HEK293 (cell line): ENCODE data around the gene SNTB2.
A peak's percentile ranks its signal among the peaks of the same experiment; 100 is the strongest.
"Not testable (repeated sequence)": the region's sequence is repeated elsewhere in the genome, so short reads cannot be mapped to it uniquely, and the experiment has no call there.

Source experiments
- CTCF ChIA-PET: fragments of 350-600 bp; formaldehyde crosslinking; extraction: SDS; loops from one replicate; lab custom pipeline; 2021; ENCODE audit warnings: antibody characterized with exemption; lab: Yijun Ruan, JAX
- POLR2A ChIA-PET: fragments of 300-600 bp; formaldehyde crosslinking; extraction: SDS; loops from one replicate; lab custom pipeline; 2020; ENCODE audit warnings: antibody characterized with exemption, inconsistent platforms; lab: Yijun Ruan, JAX
- H3K27ac ChIP-seq: fragments of 200-500 bp; sonication (Bioruptor generic); 2 replicates; pipeline ENCODE4 v1.5.1; 2014; ENCODE audit warnings: low read depth, low read length, control low read depth, inconsistent platforms; ENCODE audit errors: extremely low read depth
- H3K36me3 ChIP-seq, 2 experiments: fragments of 200-500 bp in 1 of 2; sonication (Bioruptor generic) in 1 of 2; 1 replicate in 1 of 2; 2 replicates in 1 of 2; pipeline ENCODE4 v1.5.1; 2014 to 2017; ENCODE audit warnings: inconsistent platforms in 2 of 2, low read length in 2 of 2; ENCODE audit not compliant: control insufficient read depth in 2 of 2, insufficient read depth in 1 of 2
- H3K4me1 ChIP-seq: fragments of 200-500 bp; sonication (Bioruptor generic); 2 replicates; pipeline ENCODE4 v1.5.1; 2014; ENCODE audit warnings: mild to moderate bottlenecking, low read length, inconsistent platforms; ENCODE audit not compliant: control insufficient read depth, insufficient read depth
- H3K4me3 ChIP-seq: 2 replicates; pipeline ENCODE4 v1.5.1; 2011; ENCODE audit warnings: low read depth, mild to moderate bottlenecking, control low read depth, low read length, moderate library complexity
- H3K9me3 ChIP-seq: fragments of 200-500 bp; sonication (Bioruptor generic); 2 replicates; pipeline ENCODE4 v1.5.1; 2014; ENCODE audit warnings: low read depth, low read length, inconsistent platforms; ENCODE audit not compliant: control insufficient read depth, insufficient read depth
- GFI1B ChIP-seq: fragments of 450-650 bp; formaldehyde crosslinking; IDR thresholded peaks from 2 replicates; pipeline ENCODE4 v1.5.1; 2016; ENCODE audit warnings: missing biosample characterization, missing genetic modification characterization
- GLI2 ChIP-seq: fragments of 450-650 bp; formaldehyde crosslinking; IDR thresholded peaks from 2 replicates; pipeline ENCODE4; 2017; ENCODE audit warnings: missing biosample characterization, missing genetic modification characterization, low read depth, borderline replicate concordance
- KLF1 ChIP-seq: fragments of 450-650 bp; formaldehyde crosslinking; IDR thresholded peaks from 2 replicates; pipeline ENCODE4 v1.5.1; 2016; ENCODE audit warnings: missing biosample characterization, missing genetic modification characterization
- PATZ1 ChIP-seq: fragments of 450-650 bp; formaldehyde crosslinking; IDR thresholded peaks from 2 replicates; pipeline ENCODE4 v1.5.1; 2016; ENCODE audit warnings: missing biosample characterization, missing genetic modification characterization
- SCRT1 ChIP-seq: fragments of 450-650 bp; formaldehyde crosslinking; IDR thresholded peaks from 2 replicates; pipeline ENCODE4 v1.5.1; 2016; ENCODE audit warnings: missing biosample characterization, missing genetic modification characterization, borderline replicate concordance
- SP2 ChIP-seq: fragments of 450-650 bp; formaldehyde crosslinking; IDR thresholded peaks from 2 replicates; pipeline ENCODE4 v1.5.1; 2016; ENCODE audit warnings: missing biosample characterization, missing genetic modification characterization
- TRIM28 ChIP-seq: IDR thresholded peaks from 2 replicates; pipeline ENCODE4 v1.6.1; 2011; ENCODE audit warnings: low read length, control low read depth, borderline replicate concordance
- TSHZ1 ChIP-seq: fragments of 450-650 bp; formaldehyde crosslinking; IDR thresholded peaks from 2 replicates; pipeline ENCODE4 v1.5.1; 2016; ENCODE audit warnings: missing biosample characterization, missing genetic modification characterization, borderline replicate concordance
- ZFP37 ChIP-seq: fragments of 450-650 bp; formaldehyde crosslinking; IDR thresholded peaks from 2 replicates; pipeline ENCODE4 v1.5.1; 2016; ENCODE audit warnings: missing biosample characterization, missing genetic modification characterization
- ZNF112 ChIP-seq: fragments of 450-650 bp; formaldehyde crosslinking; IDR thresholded peaks from 2 replicates; pipeline ENCODE4 v1.5.0; 2017; ENCODE audit warnings: missing biosample characterization, missing genetic modification characterization
- ZNF121 ChIP-seq: fragments of 450-650 bp; formaldehyde crosslinking; IDR thresholded peaks from 2 replicates; pipeline ENCODE4 v1.5.1; 2016; ENCODE audit warnings: missing biosample characterization, missing genetic modification characterization
- ZNF138 ChIP-seq: fragments of 450-650 bp; formaldehyde crosslinking; IDR thresholded peaks from 2 replicates; pipeline ENCODE4 v1.5.1; 2016; ENCODE audit warnings: missing biosample characterization, missing genetic modification characterization, borderline replicate concordance
- ZNF19 ChIP-seq: fragments of 450-650 bp; formaldehyde crosslinking; IDR thresholded peaks from 2 replicates; pipeline ENCODE4; 2016; ENCODE audit warnings: missing biosample characterization, missing genetic modification characterization, low read depth
- ZNF341 ChIP-seq: fragments of 450-650 bp; formaldehyde crosslinking; IDR thresholded peaks from 2 replicates; pipeline ENCODE4; 2016; ENCODE audit warnings: low read depth, missing biosample characterization, missing genetic modification characterization
- ZNF394 ChIP-seq: fragments of 450-650 bp; formaldehyde crosslinking; IDR thresholded peaks from 2 replicates; pipeline ENCODE4 v1.5.1; 2016; ENCODE audit warnings: missing biosample characterization, missing genetic modification characterization, mild to moderate bottlenecking, moderate library complexity, borderline replicate concordance
- ZNF433 ChIP-seq: fragments of 450-650 bp; formaldehyde crosslinking; IDR thresholded peaks from 2 replicates; pipeline ENCODE4 v1.5.1; 2016; ENCODE audit warnings: missing biosample characterization, missing genetic modification characterization, low read depth
- ZNF560 ChIP-seq: fragments of 450-650 bp; formaldehyde crosslinking; IDR thresholded peaks from 2 replicates; pipeline ENCODE4 v1.5.1; 2017; ENCODE audit warnings: missing biosample characterization, missing genetic modification characterization, borderline replicate concordance
- ZNF600 ChIP-seq: fragments of 450-650 bp; formaldehyde crosslinking; IDR thresholded peaks from 2 replicates; pipeline ENCODE4 v1.5.1; 2016; ENCODE audit warnings: missing biosample characterization, missing genetic modification characterization
- ZNF610 ChIP-seq: fragments of 450-650 bp; formaldehyde crosslinking; IDR thresholded peaks from 2 replicates; pipeline ENCODE4 v1.5.1; 2016; ENCODE audit warnings: missing biosample characterization, missing genetic modification characterization, borderline replicate concordance
- ZNF623 ChIP-seq: fragments of 450-650 bp; formaldehyde crosslinking; IDR thresholded peaks from 2 replicates; pipeline ENCODE4 v1.5.1; 2016; ENCODE audit warnings: missing biosample characterization, missing genetic modification characterization
- ZNF654 ChIP-seq: fragments of 450-650 bp; formaldehyde crosslinking; IDR thresholded peaks from 2 replicates; pipeline ENCODE4 v1.5.1; 2016; ENCODE audit warnings: low read depth, missing biosample characterization, missing genetic modification characterization
- ZNF658 ChIP-seq: fragments of 450-650 bp; formaldehyde crosslinking; IDR thresholded peaks from 2 replicates; pipeline ENCODE4; 2016; ENCODE audit warnings: missing biosample characterization, missing genetic modification characterization
- ZNF664 ChIP-seq: fragments of 450-650 bp; formaldehyde crosslinking; IDR thresholded peaks from 2 replicates; pipeline ENCODE4 v1.5.1; 2016; ENCODE audit warnings: missing biosample characterization, missing genetic modification characterization
- ZNF768 ChIP-seq: fragments of 450-650 bp; formaldehyde crosslinking; IDR thresholded peaks from 2 replicates; pipeline ENCODE4 v1.5.1; 2018; ENCODE audit warnings: missing biosample characterization, mild to moderate bottlenecking, missing genetic modification characterization
- ZXDB ChIP-seq: fragments of 450-650 bp; formaldehyde crosslinking; IDR thresholded peaks from 2 replicates; pipeline ENCODE4 v1.5.1; 2016; ENCODE audit warnings: missing biosample characterization, missing genetic modification characterization
- TF ChIP-seq, protein P1 (sequence below): fragments of 450-650 bp; formaldehyde crosslinking; IDR thresholded peaks from 2 replicates; pipeline ENCODE4 v1.5.1; 2016; ENCODE audit warnings: missing biosample characterization, missing genetic modification characterization

The SNTB2 gene

DNA sequence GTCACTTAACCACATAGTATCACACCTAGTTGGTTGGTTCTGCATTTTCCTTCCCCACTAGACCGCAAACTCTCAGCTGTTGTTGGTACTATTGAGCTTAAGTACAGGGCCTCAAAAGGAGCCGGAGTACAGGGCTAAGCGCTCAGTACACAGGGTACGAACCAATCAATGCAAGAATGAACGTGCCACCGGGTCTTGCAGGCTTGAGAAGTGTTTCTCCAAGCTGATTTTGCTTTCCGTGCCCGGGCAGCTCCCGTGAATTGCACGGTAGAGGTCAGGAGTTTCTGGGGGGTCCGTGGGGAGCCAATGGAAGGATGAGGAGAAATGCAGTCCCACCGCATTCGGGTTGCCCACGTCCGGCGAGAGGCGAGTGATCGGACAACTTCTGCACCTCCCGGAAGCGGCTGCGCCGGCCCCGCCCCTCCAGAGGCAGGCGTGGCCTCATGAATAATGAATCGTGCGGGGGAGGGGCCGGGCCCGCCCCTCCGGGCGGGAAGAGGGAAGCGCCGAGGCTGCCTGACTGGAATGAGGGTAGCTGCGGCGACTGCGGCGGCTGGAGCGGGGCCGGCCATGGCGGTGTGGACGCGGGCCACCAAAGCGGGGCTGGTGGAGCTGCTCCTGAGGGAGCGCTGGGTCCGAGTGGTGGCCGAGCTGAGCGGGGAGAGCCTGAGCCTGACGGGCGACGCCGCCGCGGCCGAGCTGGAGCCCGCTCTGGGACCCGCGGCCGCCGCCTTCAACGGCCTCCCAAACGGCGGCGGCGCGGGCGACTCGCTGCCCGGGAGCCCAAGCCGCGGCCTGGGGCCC, at the start of gene SNTB2 (continued):
- TF ChIP-seq TRIM28 (no peak), SCRT1 (no peak), PATZ1 (tag by site-specific recombination) (peak; percentile 45; the same call in 1 of the 2 replicates), ZNF121 (tag by site-specific recombination) (no peak), TSHZ1 (tag by site-specific recombination) (no peak), ZNF610 (tag by site-specific recombination) (no peak), ZNF600 (tag by site-specific recombination) (peak; percentile 64; the same call in 1 of the 2 replicates), KLF1 (peak; percentile 67)
- TF ChIP-seq, protein P1, sequence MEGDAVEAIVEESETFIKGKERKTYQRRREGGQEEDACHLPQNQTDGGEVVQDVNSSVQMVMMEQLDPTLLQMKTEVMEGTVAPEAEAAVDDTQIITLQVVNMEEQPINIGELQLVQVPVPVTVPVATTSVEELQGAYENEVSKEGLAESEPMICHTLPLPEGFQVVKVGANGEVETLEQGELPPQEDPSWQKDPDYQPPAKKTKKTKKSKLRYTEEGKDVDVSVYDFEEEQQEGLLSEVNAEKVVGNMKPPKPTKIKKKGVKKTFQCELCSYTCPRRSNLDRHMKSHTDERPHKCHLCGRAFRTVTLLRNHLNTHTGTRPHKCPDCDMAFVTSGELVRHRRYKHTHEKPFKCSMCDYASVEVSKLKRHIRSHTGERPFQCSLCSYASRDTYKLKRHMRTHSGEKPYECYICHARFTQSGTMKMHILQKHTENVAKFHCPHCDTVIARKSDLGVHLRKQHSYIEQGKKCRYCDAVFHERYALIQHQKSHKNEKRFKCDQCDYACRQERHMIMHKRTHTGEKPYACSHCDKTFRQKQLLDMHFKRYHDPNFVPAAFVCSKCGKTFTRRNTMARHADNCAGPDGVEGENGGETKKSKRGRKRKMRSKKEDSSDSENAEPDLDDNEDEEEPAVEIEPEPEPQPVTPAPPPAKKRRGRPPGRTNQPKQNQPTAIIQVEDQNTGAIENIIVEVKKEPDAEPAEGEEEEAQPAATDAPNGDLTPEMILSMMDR (tag by site-specific recombination), result no peak

- H3K9me3 ChIP-seq, result no peaks in the 10 kb centered on the region
- CTCF ChIA-PET, result no interaction called here
- no peaks in the 10 kb centered on the region for H3K4me1 ChIP-seq
- no peak for TF ChIP-seq GLI2 (tag by site-specific recombination)
- no peak for TF ChIP-seq ZNF658 (tag by site-specific recombination)
- TF ChIP-seq ZNF654 (tag by site-specific recombination), result no peak
- TF ChIP-seq ZNF112 (tag by site-specific recombination), result no peak
- no peak for TF ChIP-seq ZNF768 (tag by site-specific recombination)
- TF ChIP-seq SP2 (tag by site-specific recombination), result no peak
- TF ChIP-seq, all 188 proteins: peak for 0
- POLR2A ChIA-PET, result no interaction called here
- Histone ChIP-seq H3K36me3 (peaks cover 55 to 87% of the 10 kb centered on the region in 2 experiments), H3K27ac (no peak overlapping the region), H3K4me3 (no peak overlapping the region)
Observed at GRCh38 chr16:69138608-69139007, 48.4 kb upstream of the SNTB2 start.

DNA sequence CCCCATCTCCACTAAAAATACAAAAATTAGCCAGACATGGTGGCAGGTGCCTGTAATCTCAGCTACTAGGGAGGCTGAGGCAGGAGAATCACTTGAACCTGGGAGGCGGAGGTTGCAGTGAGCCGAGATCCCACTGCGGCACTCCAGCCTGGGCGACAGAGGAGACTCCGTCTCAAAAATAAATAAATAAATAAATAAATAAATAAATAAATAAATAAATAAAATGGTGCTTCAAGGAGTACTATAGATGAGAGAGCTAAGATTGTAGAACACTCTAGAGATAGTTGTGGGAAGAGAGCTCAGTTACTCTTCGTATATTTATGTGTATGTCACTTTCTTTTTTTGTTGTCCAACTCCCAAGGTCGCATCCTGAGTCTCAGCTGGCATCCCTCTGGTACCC, 47.5 kb upstream of the SNTB2 start:
- peaks cover 62 to 82% of the 10 kb centered on the region in 2 experiments for H3K36me3 ChIP-seq
- H3K4me1 ChIP-seq, H3K9me3 ChIP-seq, H3K4me3 ChIP-seq, POLR2A ChIA-PET, H3K27ac ChIP-seq: not testable (repeated sequence)
- CTCF ChIA-PET, result interaction anchor here (1.2 to 2.0 kb wide), 2 partner anchors 11 to 16 kb away, joined by 5 to 12 read pairs; no protein-coding TSS in a partner anchor
- peak; percentile 46; the same call in 1 of the 2 replicates for TF ChIP-seq ZFP37 (tag by site-specific recombination)
- 0 out of 2 replicates have a peak, but pooled peaks have one; percentile 15 for TF ChIP-seq ZNF341
- TF ChIP-seq ZNF623 (tag by site-specific recombination), result peak; percentile 84
- peak; percentile 41; the same call in 1 of the 2 replicates for TF ChIP-seq GFI1B (tag by site-specific recombination)
- 0 out of 2 replicates have a peak, but pooled peaks have one; percentile 32 for TF ChIP-seq ZNF19 (tag by site-specific recombination)
- TF ChIP-seq ZNF138 (tag by site-specific recombination), result peak; percentile 50; the same call in 1 of the 2 replicates
- TF ChIP-seq ZNF654 (tag by site-specific recombination), result peak; percentile 33; the same call in 1 of the 2 replicates
- TF ChIP-seq ZNF664 (tag by site-specific recombination), result 0 out of 2 replicates have a peak, but pooled peaks have one; percentile 28
- TF ChIP-seq ZXDB, result peak; percentile 79
- peak; percentile 36; the same call in 1 of the 2 replicates for TF ChIP-seq ZNF433 (tag by site-specific recombination)
- peak; percentile 83 for TF ChIP-seq ZNF560 (tag by site-specific recombination)
- TF ChIP-seq ZNF394, result peak; percentile 95
